AG04449 (cell line): ENCODE results near the gene SHISA9.

ENCODE experiments used
- CTCF ChIA-PET: fragments of 350-600 bp; formaldehyde crosslinking; extraction: SDS; loops from one replicate; lab custom pipeline; 2021; ENCODE audit warnings: antibody characterized with exemption; lab: Yijun Ruan, JAX
- POLR2A ChIA-PET: fragments of 400-600, 350-600 bp; formaldehyde crosslinking; extraction: SDS; loops from one replicate; lab custom pipeline; 2020; ENCODE audit warnings: antibody characterized with exemption, inconsistent platforms; lab: Yijun Ruan, JAX
- DNase-seq: peaks from one replicate; pipeline ENCODE4 v3.0.0-alpha.2; 2010; ENCODE audit warnings: low read depth, low spot score
- H3K4me3 ChIP-seq: 2 replicates; pipeline ENCODE4 v1.5.1; 2011; ENCODE audit warnings: low read depth, mild to moderate bottlenecking, control low read depth, low read length
- TF ChIP-seq, protein P1 (sequence below): IDR thresholded peaks from one replicate; pipeline ENCODE4 v1.5.1; 2011; ENCODE audit warnings: mild to moderate bottlenecking, moderate library complexity, low read length, control low read depth, inconsistent platforms; ENCODE audit not compliant: insufficient read depth; ENCODE audit errors: missing control alignments

SHISA9 gene

DNA sequence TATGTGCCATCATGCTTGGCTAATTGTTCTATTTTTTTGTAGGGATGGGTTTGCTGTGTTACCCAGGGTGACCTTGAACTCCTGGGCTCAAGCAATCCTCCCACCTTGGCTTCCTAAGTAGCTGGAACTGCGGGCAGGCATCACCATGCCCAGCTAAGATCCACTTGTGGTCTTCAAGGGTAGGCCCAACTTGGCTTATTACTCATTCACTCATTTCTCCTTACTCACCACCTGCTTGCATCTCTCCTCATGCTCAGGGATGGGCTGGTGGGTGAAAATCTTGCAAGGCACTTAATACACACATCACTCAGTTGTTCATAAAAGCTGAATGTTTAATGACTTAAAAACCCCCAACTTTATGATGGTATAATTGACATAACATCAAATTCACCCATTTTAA is 207.8 kb downstream of the SHISA9 start:
- no peak for DNase-seq
- H3K4me3 ChIP-seq: no peak overlapping the region
- TF ChIP-seq, protein P1, sequence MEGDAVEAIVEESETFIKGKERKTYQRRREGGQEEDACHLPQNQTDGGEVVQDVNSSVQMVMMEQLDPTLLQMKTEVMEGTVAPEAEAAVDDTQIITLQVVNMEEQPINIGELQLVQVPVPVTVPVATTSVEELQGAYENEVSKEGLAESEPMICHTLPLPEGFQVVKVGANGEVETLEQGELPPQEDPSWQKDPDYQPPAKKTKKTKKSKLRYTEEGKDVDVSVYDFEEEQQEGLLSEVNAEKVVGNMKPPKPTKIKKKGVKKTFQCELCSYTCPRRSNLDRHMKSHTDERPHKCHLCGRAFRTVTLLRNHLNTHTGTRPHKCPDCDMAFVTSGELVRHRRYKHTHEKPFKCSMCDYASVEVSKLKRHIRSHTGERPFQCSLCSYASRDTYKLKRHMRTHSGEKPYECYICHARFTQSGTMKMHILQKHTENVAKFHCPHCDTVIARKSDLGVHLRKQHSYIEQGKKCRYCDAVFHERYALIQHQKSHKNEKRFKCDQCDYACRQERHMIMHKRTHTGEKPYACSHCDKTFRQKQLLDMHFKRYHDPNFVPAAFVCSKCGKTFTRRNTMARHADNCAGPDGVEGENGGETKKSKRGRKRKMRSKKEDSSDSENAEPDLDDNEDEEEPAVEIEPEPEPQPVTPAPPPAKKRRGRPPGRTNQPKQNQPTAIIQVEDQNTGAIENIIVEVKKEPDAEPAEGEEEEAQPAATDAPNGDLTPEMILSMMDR: no peak
- CTCF ChIA-PET: no interaction called here
- POLR2A ChIA-PET: no interaction called here

DNA sequence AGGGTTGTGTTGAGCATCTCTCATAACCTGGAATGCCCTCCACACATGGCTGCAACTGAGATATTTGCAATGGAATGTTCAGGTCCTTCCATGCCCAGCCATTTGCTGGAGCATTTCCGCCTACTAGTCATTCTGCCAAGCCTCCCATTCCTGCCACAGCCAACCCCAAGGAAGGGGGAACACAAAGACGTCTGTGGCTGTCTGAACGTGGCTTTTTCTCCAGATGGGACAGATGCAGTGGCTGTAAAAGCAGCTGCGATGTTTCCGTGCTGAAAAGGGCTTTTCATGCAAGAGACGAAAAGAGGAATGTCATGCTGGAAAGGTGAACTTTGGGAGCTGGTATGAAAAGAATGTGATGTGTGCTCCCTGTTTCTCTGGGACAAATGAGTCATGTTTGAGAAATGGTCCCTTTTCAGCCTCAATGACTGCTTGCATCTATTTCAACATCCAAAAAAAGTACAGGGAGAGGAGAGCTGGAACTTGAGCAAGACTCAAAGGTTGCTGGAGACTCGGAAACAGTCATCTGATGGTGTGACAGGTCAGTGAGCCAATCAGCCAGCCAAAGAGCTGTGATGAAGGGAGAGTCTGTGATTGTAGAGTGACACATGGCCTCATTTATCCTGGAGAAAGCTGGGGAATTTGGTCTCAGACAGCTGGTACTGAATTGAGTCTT is 208.9 kb downstream of the SHISA9 start:
- ChIA-PET CTCF (no interaction called here), POLR2A (no interaction called here)
- DNase-seq: no peak
- H3K4me3 ChIP-seq: no peak overlapping the region
- TF ChIP-seq, protein P1: no peak

DNA sequence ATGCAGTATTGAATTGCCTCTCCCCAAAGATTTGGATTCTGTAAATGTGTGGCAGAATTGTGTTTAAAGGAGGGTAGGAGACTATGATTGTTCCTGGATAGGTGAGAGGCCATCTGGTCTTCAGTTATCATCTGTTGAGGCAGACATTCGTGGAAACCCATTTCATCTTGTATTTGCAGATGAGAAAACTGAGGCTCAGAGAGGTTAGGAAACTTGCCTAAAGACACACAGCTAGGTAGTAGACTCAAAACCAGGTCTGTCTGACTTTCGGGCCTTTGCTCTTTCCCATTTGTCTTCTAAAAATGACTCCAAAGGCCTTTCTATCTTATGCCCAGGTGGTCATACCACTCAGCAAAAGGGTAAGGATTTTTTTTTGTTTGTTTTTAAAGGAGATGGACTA is 210.3 kb downstream of the SHISA9 start:
- no peak for DNase-seq
- CTCF ChIA-PET: no interaction called here
- TF ChIP-seq, protein P1: no peak
- POLR2A ChIA-PET: no interaction called here
- no peak overlapping the region for H3K4me3 ChIP-seq

DNA sequence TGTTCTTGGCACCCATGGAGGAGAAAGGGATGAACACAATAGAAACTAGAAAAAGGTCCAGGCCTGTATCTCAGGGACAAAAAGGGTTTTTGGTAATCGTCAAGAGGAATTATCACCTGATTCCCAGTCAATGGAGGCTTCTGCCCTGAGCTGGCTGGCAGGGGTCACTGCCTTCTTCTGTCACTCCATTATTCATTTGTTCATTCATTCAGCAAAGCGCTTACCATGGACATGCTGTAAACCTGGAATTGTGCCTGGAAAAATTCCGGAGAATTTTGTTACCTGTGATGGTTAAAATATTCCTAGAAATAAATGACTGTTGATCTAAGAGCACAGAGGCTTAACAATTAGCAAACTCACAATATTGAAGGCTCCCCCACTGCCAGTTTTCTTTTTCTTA is 212.3 kb downstream of the SHISA9 start:
- no peak for DNase-seq
- ChIA-PET POLR2A (no interaction called here), CTCF (no interaction called here)
- TF ChIP-seq, protein P1: no peak
- no peak overlapping the region for H3K4me3 ChIP-seq

DNA sequence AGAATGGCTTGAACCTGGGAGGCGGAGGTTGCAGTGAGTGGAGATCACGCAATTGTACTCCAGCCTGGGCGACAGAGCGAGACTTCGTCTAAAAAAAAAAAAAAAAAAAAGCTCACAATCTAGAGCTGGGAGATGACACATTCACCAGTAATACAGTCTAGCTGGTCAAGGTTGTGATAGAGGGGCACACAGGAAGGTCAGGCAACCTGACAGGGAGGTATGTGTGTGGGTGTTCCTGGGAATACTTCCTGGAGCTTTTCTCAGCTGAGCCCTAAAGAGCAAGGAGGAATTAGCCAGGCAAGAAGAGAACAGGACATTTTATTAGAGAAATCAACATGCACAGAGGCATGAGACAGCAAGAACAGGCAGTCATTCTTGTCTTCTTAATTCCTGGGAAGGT is 216.7 kb downstream of the SHISA9 start:
- DNase-seq: no peak
- ChIA-PET CTCF (no interaction called here), POLR2A (no interaction called here)
- TF ChIP-seq, protein P1: no peak
- H3K4me3 ChIP-seq: no peak overlapping the region

DNA sequence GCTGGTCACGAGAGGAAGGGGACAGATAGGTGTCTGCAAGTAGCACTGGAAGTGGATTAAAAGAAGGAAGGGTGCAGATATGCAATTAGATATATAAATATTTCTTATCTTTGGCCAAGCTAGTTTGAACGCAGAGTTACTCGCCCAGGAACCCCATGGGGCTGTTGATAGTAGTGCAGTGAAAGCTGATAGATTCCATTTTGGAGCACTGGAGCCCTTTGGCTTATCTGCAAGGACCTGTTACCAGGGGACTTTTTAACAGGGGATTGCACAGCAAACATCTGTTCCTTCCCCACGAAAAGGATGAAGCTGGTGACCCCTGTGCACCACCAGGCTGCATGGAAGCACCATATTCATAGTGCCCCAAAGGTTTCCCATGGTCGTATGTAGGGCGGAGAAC is 218.7 kb downstream of the SHISA9 start:
- no peak for DNase-seq
- ChIA-PET CTCF (no interaction called here), POLR2A (no interaction called here)
- no peak overlapping the region for H3K4me3 ChIP-seq
- TF ChIP-seq, protein P1: no peak
